Fibroblast of lung (primary cell): ENCODE data around the gene ATXN7L1. TPM values are rescaled to one million over a fixed set of nuclear protein-coding genes. Genes with fewer than 3 reads are reported as not detected.

Experiments
- DNase-seq, 2 donors: peaks; one replicate each; pipeline versions ENCODE4 v3.0.0 to v3.0.0-alpha.2; 2010; ENCODE audit warnings: low read depth in 2 of 2
- H2AFZ ChIP-seq: 2 replicates; pipeline ENCODE4 v1.5.1; 2012; ENCODE audit warnings: low read length, control low read depth, inconsistent platforms
- H3K27ac ChIP-seq: 2 replicates; pipeline ENCODE4 v1.5.1; 2011; ENCODE audit warnings: low read length, control low read depth; ENCODE audit not compliant: insufficient read depth
- H3K27me3 ChIP-seq: 2 replicates; pipeline ENCODE4 v1.5.1; 2011; ENCODE audit warnings: mild to moderate bottlenecking, low read length; ENCODE audit not compliant: control insufficient read depth, insufficient read depth
- H3K36me3 ChIP-seq: 2 replicates; pipeline ENCODE4 v1.5.1; 2011; ENCODE audit warnings: low read length; ENCODE audit not compliant: control insufficient read depth, insufficient read depth
- H3K4me1 ChIP-seq: 2 replicates; pipeline ENCODE4 v1.5.1; 2011; ENCODE audit warnings: low read length; ENCODE audit not compliant: control insufficient read depth, insufficient read depth; ENCODE audit errors: extremely low read depth
- H3K4me2 ChIP-seq: 2 replicates; pipeline ENCODE4 v1.5.1; 2011; ENCODE audit warnings: low read length, control low read depth; ENCODE audit not compliant: insufficient read depth; ENCODE audit errors: extremely low read depth
- H3K4me3 ChIP-seq, 4 experiments: fragments of 200-600 bp in 1 of 4; sonication (generic) in 1 of 4; replicated peaks in 1 of 4; 2 replicates each; pipeline ENCODE4 v1.5.1; 2011 to 2016; ENCODE audit warnings: low read length in 4 of 4, low read depth in 3 of 4, mild to moderate bottlenecking in 3 of 4, control low read depth in 2 of 4, inconsistent platforms in 1 of 4, mixed read lengths in 1 of 4; ENCODE audit not compliant: insufficient read depth in 1 of 4; ENCODE audit errors: control extremely low read depth in 1 of 4
- H3K79me2 ChIP-seq: 2 replicates; pipeline ENCODE4 v1.5.1; 2012; ENCODE audit warnings: mild to moderate bottlenecking, low read length, inconsistent platforms; ENCODE audit not compliant: control insufficient read depth, insufficient read depth
- H3K9ac ChIP-seq: 2 replicates; pipeline ENCODE4 v1.5.1; 2011; ENCODE audit warnings: mild to moderate bottlenecking, low read length, control low read depth; ENCODE audit not compliant: insufficient read depth
- H3K9me3 ChIP-seq: 2 replicates; pipeline ENCODE4 v1.5.1; 2012; ENCODE audit warnings: low read depth, low read length; ENCODE audit not compliant: control insufficient read depth, insufficient read depth
- H4K20me1 ChIP-seq: 2 replicates; pipeline ENCODE4 v1.5.1; 2011; ENCODE audit warnings: low read length; ENCODE audit not compliant: control insufficient read depth, insufficient read depth; ENCODE audit errors: extremely low read depth
- CTCF ChIP-seq, 2 donors: IDR thresholded peaks in 1 of 2; conservative IDR thresholded peaks in 1 of 2; 1 replicate in 1 of 2; 2 replicates in 1 of 2; pipeline ENCODE4 v1.5.1; 2011 to 2012; ENCODE audit warnings: low read length in 2 of 2, control low read depth in 1 of 2, inconsistent platforms in 1 of 2, low read depth in 1 of 2, mild to moderate bottlenecking in 1 of 2
- EZH2 ChIP-seq: IDR thresholded peaks from 2 replicates; pipeline ENCODE4 v1.5.1; 2012; ENCODE audit warnings: low read length, control low read depth, mild to moderate bottlenecking; ENCODE audit errors: missing control alignments
- polyA plus RNA-seq, 2 donors: library from polyadenylated mRNA; depleted of rRNA in 1 of 2; stranded (reverse) in 1 of 2; unstranded in 1 of 2; fragments of >200 nt; gene quantifications; 2 replicates each; pipeline ENCODE4 v1.2.1, GENCODE V29; 2011 to 2012; ENCODE audit warnings: missing spikeins in 1 of 2
- total RNA-seq: library from RNA; depleted of rRNA; stranded (reverse); fragments of >200 nt; gene quantifications from 2 replicates; pipeline ENCODE4 v1.2.1, GENCODE V29; 2014

The ATXN7L1 gene
- total and polyA plus RNA-seq, 2 donors (not counting 1 experiment from before 2014, with no cell fraction given), result 5.1 to 9.4 TPM

- Histone ChIP-seq H3K4me2 (no peak overlapping the region), H3K9ac (no peak overlapping the region), H3K4me3 (no peak overlapping the region), H4K20me1 (no peaks in the 10 kb centered on the region), H3K9me3 (no peaks in the 10 kb centered on the region), H3K79me2 (no peaks in the 10 kb centered on the region), H3K4me1 (no peaks in the 10 kb centered on the region), H3K27me3 (no peaks in the 10 kb centered on the region), H3K27ac (no peak overlapping the region), H2AFZ (no peak overlapping the region), H3K36me3 (no peaks in the 10 kb centered on the region)
- no peak for DNase-seq
- TF ChIP-seq EZH2, result no peak
Measured at GRCh38 chr7:105651798-105652197, 224.6 kb downstream of the ATXN7L1 start.

- Histone ChIP-seq H3K4me3 (no peak overlapping the region), H3K27me3 (no peaks in the 10 kb centered on the region), H2AFZ (no peak overlapping the region), H3K9me3 (no peaks in the 10 kb centered on the region), H4K20me1 (no peaks in the 10 kb centered on the region), H3K36me3 (no peaks in the 10 kb centered on the region), H3K27ac (no peak overlapping the region), H3K4me1 (no peaks in the 10 kb centered on the region), H3K4me2 (no peak overlapping the region), H3K79me2 (no peaks in the 10 kb centered on the region), H3K9ac (no peak overlapping the region)
- TF ChIP-seq EZH2, result no peak
- no peak for TF ChIP-seq CTCF (conservative IDR thresholded peaks at IDR 0.05 in 1 of 2, IDR thresholded peaks at IDR 0.05 in 1 of 2; ENCODE audit: low read depth in 1 of 2, low read length in 2 of 2)
- DNase-seq, result no peak
Measured at GRCh38 chr7:105650382-105650970, 225.9 kb downstream of the ATXN7L1 start.

DNA sequence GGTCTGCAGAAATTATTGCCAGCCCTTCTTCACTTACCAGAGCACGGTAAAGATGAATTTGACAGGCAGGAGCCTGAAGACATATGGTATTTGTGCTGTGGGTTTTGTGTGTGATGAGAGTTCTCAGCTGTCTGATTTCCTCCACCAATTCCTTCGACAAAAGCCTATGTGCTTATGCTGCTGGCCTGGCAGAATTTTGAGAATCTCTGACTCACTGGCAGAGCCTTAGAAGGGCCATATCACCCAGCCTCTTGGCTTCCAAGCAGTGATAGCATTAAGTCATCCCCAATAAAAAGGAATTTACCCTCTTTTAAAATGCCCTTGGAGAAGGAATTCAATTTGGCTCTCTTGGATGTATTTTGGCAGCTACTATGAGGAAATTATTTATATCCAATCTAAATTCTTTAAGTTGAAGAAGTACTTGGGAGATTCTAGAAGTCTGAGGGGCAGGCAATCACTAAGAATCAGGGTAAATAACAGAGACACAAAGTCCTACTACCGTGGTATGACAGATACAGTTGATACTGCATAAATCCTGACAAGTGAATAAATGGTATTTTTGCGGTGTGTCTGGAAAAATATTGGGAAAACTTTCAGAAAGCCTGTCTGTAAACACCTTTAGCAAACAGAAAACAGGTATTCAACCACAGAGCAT, 226.5 kb downstream of the ATXN7L1 start:
- no peaks in the 10 kb centered on the region for H3K27me3 ChIP-seq
- no peak overlapping the region for H3K27ac ChIP-seq
- TF ChIP-seq EZH2, result no peak

More for the DNA sequence above, 226.5 kb downstream of the ATXN7L1 start:
- H4K20me1 ChIP-seq, result no peaks in the 10 kb centered on the region
- H3K4me2 ChIP-seq, result no peak overlapping the region
- no peaks in the 10 kb centered on the region for H3K79me2 ChIP-seq
- no peak overlapping the region for H2AFZ ChIP-seq
- H3K36me3 ChIP-seq, result no peaks in the 10 kb centered on the region
- no peak overlapping the region for H3K9ac ChIP-seq
- H3K9me3 ChIP-seq, result no peaks in the 10 kb centered on the region
- DNase-seq, result peak; percentile 63 to 74
- H3K4me3 ChIP-seq, result no peak overlapping the region
- no peaks in the 10 kb centered on the region for H3K4me1 ChIP-seq
